Epithelial cell of prostate (primary cell): ENCODE results near the gene AFF3.

Experiments
- DNase-seq: peaks from one replicate; pipeline ENCODE4 v3.0.0-alpha.2; 2011; ENCODE audit warnings: low read depth, low spot score
- H3K27ac ChIP-seq: fragments of 450-650 bp; 2 replicates; pipeline ENCODE4 v1.5.1; 2017; ENCODE audit warnings: mild to moderate bottlenecking

The AFF3 gene, protein sequence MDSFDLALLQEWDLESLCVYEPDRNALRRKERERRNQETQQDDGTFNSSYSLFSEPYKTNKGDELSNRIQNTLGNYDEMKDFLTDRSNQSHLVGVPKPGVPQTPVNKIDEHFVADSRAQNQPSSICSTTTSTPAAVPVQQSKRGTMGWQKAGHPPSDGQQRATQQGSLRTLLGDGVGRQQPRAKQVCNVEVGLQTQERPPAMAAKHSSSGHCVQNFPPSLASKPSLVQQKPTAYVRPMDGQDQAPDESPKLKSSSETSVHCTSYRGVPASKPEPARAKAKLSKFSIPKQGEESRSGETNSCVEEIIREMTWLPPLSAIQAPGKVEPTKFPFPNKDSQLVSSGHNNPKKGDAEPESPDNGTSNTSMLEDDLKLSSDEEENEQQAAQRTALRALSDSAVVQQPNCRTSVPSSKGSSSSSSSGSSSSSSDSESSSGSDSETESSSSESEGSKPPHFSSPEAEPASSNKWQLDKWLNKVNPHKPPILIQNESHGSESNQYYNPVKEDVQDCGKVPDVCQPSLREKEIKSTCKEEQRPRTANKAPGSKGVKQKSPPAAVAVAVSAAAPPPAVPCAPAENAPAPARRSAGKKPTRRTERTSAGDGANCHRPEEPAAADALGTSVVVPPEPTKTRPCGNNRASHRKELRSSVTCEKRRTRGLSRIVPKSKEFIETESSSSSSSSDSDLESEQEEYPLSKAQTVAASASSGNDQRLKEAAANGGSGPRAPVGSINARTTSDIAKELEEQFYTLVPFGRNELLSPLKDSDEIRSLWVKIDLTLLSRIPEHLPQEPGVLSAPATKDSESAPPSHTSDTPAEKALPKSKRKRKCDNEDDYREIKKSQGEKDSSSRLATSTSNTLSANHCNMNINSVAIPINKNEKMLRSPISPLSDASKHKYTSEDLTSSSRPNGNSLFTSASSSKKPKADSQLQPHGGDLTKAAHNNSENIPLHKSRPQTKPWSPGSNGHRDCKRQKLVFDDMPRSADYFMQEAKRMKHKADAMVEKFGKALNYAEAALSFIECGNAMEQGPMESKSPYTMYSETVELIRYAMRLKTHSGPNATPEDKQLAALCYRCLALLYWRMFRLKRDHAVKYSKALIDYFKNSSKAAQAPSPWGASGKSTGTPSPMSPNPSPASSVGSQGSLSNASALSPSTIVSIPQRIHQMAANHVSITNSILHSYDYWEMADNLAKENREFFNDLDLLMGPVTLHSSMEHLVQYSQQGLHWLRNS (N-terminal part only)

GRCh38 chr2:100142393-100142792, at the start of gene AFF3:
Gene AFF3 (minus strand): TSS chr2:100142590. CDS start chr2:100104454, 38,136 bp downstream.
- no peak for DNase-seq
- H3K27ac ChIP-seq: no peak within 1 kb of the TSS

- no peak overlapping the region for H3K27ac ChIP-seq
- no peak for DNase-seq
Observed at GRCh38 chr2:100189387-100189786, 47.0 kb upstream of the AFF3 start.

DNA sequence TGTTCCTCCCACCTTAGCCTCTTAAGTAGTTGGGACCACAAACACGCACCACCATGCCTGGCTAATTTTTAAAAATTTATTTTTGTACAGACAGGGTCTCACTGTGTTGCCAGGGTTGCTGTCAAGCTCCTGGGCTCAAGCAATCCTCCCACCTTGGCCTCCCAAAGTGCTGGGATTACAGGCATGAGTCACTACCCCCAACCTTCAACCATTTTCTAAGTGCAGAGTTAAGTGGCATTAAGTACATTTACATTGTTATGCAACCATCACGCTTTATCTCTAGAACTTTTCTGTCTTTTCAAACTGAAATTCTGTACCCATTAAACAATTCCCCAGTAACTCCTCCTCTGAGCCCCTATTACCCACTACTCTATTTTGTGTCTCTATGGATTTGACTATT, 45.9 kb upstream of the AFF3 start:
- no peak overlapping the region for H3K27ac ChIP-seq

DNA sequence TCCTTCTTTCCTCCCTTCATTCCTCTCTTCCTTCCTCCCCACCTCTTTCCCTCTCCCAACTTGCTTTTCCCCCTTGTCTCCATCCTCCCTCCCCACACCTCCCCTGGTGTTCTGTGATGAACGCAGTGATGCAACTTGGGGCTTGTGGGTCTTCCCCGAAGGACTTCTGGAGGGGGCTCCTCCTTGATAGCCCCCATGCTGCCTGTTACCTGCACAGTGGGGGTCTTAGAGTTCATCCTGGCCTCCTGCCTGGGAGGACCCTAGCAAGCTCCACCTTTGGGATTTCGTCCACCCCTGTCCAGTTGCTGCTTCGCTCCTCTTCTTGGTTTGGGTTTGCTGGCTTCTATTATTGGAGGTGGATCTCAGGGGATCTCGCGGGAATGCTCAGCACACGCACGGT, 43.7 kb upstream of the AFF3 start:
- no peak for DNase-seq
- no peak overlapping the region for H3K27ac ChIP-seq

More for the DNA sequence above, 45.9 kb upstream of the AFF3 start:
- DNase-seq: no peak

DNA sequence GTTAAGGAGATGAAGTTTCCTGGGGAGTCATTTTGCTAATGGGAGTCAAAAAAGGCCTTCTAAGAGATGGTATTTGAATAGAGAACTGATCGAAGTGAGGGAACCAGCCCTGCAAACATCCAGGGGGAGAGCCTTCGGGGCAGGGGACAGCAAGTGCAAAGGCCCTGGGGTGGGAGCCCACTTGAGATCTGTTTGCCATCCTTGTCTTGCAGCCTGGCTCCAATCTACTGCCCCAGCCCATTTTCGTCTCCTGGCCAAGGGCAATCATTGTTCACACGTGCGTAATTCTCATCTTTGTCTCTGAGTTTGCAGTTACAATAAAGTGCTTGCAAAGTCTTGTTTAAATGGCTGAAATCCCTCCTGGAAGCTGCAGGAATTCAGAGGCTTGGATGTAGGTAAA, 43.1 kb upstream of the AFF3 start:
- H3K27ac ChIP-seq: no peak overlapping the region
- DNase-seq: no peak

GRCh38 chr2:100185105-100185504, 42.7 kb upstream of the AFF3 start:
- no peak overlapping the region for H3K27ac ChIP-seq
- no peak for DNase-seq

DNA sequence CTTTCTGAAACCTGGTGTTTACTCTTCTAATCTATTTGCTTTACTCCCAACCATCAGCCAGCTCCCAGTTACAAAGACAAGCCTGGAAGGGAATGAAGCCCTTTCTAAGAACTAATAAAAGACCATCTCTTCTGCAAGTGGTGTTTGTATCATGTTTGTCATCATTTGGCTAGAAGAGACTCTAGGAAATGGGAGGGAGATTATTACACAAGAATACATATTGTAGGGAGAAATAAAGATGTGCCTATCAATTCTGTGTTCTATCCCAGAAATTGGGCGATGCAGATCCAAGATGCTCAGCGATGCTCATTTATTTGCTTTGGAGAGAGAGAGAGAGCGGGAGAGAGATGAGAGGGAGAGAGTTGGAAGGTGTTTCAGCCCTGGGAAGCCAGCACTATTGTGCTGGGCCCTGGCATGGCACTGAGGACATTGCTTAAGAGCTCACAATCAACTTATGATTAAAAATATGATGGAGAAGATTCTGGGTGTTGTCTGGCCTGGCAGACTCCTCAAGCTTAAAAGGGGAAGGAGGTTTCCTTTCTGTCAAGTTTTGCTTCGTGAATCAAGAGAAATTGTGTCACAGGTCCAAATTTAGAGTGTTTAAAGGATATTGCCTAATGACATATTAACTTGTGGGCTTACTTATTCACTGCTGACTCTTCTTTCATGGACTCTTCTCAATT, 41.8 kb upstream of the AFF3 start:
- DNase-seq: no peak
- no peak overlapping the region for H3K27ac ChIP-seq

- no peak for DNase-seq
- no peak overlapping the region for H3K27ac ChIP-seq
Observed at GRCh38 chr2:100182494-100183361, 40.3 kb upstream of the AFF3 start.

DNA sequence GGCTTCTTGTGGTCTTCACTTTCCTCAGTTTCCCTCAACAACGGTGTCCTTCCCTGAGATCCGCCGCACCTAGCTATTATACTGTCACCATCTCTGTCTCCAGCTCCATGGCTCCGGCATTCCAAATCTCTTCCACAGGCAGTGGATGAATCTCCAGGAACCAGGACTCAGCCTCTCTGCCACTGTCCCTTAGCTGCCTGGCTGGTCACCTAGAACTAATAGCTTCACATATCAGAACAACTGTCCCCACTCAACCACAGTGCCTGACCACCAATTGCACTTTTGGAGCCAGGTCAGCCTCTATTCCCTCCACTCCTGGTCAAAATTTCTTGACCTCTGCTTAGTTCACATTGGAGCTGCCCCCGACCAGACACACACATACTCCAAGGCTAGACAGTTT, 38.1 kb upstream of the AFF3 start:
- no peak for DNase-seq
- no peak overlapping the region for H3K27ac ChIP-seq

DNA sequence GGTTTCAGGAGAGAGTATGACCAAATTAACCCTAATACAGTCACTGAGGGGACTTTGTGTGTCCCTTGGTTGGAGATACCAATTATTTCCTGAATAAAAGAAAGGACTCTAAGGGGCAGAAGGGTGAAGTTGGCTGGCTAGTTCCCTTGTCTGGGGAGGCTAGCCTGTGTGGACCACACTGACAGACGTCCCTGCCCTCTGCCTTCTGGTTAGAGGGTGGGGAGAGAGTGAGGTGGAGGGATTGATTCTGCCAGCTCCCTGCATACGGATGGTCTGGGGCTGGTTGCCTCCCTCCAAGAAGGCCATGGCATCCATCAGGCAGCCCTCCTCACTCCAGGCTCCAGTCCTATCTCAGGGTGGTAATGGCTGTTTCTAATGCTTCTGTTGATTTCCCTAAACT, 37.4 kb upstream of the AFF3 start:
- DNase-seq: no peak
- no peak overlapping the region for H3K27ac ChIP-seq

DNA sequence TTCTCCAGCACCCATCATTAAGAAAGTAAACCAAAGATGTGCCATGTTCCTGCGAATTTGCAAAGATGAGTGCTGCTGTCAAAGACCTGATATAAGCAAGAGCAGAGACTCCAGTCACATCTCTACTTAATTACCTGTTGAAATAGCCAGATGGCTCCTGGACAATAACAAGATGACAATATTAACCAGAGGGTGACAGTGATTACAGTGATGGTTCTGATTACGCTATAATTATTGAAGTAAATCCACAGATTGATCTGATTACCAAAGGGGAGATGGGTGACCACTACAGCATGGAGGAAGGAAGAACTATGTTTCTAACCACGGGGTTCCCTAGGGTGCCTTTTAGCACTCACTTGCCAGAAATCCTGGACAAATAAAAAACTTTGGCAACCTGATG, 36.5 kb upstream of the AFF3 start:
- DNase-seq: no peak
- no peak overlapping the region for H3K27ac ChIP-seq

- H3K27ac ChIP-seq: no peak overlapping the region
- DNase-seq: peak; percentile 5
Observed at GRCh38 chr2:100178085-100178788, 35.8 kb upstream of the AFF3 start.

DNA sequence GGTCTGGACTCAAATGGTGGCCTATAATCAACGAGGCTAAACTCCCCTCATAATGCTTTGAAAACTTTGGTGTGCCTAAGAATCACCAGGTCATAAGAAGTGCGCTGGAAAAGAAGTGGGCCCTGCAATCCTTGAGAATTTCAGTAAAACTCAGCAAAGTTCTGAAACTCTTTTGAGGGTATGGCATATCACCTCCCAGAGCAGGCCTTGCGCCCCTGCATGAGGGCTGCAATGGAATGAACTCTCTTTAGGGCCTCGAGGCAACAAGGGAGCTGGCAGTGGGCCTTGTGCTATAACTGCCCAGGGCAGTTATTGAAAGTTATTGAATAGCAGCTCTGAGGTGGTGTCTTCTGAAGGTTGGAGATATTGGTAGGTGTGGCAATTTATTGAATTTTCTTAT, 34.5 kb upstream of the AFF3 start:
- DNase-seq: no peak
- no peak overlapping the region for H3K27ac ChIP-seq

DNA sequence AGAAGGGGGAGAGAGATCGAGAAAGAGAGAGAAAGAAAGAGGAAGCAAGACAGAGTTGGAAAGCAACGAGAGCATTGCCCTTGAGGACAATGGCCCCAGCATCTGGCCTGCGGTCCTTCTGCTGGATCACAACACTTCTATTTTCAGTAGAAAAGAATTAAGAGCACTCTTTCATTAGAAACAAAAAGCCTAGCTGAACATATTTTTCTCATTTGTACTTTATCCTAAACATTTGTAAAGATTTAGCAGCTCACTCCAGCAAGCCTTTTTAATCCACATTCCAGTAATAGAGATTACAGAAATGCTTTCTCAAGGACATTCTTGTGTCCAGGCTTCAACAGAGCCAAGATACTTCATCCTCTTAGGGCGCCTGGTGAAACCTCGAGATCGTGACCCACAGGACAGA, 31.6 kb upstream of the AFF3 start:
- DNase-seq: no peak
- H3K27ac ChIP-seq: no peak overlapping the region

DNA sequence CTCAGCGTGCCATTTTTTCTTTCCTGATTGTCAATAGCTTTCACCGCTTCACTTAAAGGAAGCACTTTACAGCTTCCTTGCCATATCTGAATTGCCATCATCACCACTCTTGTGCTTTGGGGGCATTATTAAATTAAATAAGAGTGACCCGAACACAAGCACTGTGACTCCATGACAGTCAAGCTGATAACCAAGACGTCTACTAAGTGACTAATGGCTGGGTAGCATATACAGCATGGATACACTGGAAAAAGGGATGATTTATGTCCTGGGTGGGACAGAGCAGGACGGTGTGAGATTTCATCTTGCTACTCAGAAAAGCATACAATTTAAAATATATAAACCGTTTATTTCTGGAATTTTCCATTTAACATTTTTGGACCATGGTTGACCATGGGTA, 24.3 kb upstream of the AFF3 start:
- no peak overlapping the region for H3K27ac ChIP-seq
- DNase-seq: no peak

- DNase-seq: no peak
- H3K27ac ChIP-seq: no peak overlapping the region
Observed at GRCh38 chr2:100163605-100164004, 21.2 kb upstream of the AFF3 start.

GRCh38 chr2:100161945-100162620, 19.7 kb upstream of the AFF3 start:
- no peak for DNase-seq
- no peak overlapping the region for H3K27ac ChIP-seq

DNA sequence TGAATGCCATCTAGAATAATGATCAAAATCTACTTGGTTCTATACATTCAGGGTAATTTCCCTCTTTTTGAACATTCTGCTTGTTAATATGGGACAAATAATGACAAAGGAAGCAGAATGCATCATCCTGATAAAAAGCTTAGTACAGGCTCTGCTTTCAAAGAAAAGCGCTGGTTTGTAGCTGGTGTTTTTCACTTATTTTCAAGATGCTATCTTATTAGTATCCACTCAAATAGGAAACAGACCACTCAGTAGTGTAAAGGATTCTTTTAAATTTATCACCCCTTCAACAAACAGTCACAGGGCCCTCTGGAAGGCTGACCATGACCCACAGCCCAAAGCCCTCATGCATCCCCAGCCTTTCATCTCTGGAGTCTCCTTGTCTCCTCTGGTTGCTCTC, 18.0 kb upstream of the AFF3 start:
- DNase-seq: no peak
- H3K27ac ChIP-seq: no peak overlapping the region
